HG03457 (cell line): ENCODE data around the gene PCDHB14.
"Not testable (repeated sequence)": the region's sequence is repeated elsewhere in the genome, so short reads cannot be mapped to it uniquely, and the experiment has no call there.

Source experiments
- ATAC-seq: cut with Tn5 transposase; IDR thresholded peaks from one replicate; pipeline ENCODE4 v1.9.1; 2021; ENCODE audit warnings: moderate number of reproducible peaks; ENCODE audit not compliant: unreplicated experiment

PCDHB14 gene

DNA sequence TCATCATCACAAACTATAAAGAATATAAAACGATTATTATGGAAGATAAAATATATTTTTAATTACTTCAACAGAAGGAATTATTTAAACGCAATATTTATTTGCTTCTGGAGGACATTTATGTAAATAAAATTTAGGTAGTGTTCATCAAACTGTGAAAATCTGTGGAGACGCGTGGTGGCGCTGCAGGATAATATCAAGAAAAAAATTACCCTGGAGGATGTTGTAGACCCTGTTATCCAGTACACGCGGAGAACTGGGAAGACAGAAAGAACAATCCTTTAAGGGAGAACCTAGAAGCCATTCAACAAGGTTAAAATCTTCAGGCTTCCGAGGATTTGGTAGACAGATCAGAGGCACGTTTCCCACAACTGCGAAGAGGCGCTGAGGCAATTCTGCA lies 14.7 kb upstream of the PCDHB14 start, which contains the start of gene PCDHB12:
TSS of gene PCDHB12 (plus strand) at position 242 of the 400 bp plus-strand sequence. CDS start 189 bp downstream, outside the sequence.
- ATAC-seq: no peak

DNA sequence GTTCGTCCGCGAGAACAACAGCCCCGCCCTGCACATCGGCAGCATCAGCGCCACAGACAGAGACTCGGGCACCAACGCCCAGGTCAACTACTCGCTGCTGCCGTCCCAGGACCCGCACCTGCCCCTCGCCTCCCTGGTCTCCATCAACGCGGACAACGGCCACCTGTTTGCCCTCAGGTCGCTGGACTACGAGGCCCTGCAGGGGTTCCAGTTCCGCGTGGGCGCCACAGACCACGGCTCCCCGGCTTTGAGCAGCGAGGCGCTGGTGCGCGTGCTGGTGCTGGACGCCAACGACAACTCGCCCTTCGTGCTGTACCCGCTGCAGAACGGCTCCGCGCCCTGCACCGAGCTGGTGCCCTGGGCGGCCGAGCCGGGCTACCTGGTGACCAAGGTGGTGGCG lies 12.9 kb upstream of the PCDHB14 start:
- not testable (repeated sequence) for ATAC-seq

DNA sequence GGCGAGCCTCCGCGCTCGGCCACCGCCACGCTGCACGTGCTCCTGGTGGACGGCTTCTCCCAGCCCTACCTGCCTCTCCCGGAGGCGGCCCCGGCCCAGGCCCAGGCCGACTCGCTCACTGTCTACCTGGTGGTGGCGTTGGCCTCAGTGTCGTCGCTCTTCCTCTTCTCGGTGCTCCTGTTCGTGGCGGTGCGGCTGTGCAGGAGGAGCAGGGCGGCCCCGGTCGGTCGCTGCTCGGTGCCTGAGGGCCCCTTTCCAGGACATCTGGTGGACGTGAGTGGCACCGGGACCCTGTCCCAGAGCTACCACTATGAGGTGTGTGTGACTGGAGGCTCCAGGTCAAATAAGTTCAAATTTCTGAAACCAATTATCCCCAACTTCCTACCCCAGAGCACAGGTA lies 12.3 kb upstream of the PCDHB14 start:
- ATAC-seq: not testable (repeated sequence)

DNA sequence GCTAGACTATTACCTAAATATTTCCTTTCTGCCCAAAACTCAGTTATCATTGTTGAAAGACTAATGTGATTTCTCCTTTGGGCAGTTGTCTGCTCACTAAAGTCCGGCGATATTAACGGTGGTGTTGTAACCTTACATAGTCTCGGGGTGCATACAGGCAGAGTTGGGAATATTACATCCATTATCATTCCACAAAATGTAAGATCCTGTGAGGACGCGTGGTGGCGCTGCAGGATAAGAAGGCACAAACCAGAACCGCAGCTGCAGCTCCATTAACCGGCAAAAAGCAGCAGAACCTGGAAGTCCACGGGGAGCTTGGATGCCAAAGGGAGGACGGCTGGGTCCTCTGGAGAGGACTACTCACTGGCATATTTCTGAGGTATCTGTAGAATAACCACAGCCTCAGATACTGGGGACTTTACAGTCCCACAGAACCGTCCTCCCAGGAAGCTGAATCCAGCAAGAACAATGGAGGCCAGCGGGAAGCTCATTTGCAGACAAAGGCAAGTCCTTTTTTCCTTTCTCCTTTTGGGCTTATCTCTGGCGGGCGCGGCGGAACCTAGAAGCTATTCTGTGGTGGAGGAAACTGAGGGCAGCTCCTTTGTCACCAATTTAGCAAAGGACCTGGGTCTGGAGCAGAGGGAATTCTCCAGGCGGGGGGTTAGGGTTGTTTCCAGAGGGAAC lies 9.3 kb upstream of the PCDHB14 start, which contains the start of gene PCDHB13:
TSS of gene PCDHB13 (plus strand) at position 264 of the 684 bp plus-strand sequence. CDS start at position 469, 205 bp downstream.
- ATAC-seq: not testable (repeated sequence)

DNA sequence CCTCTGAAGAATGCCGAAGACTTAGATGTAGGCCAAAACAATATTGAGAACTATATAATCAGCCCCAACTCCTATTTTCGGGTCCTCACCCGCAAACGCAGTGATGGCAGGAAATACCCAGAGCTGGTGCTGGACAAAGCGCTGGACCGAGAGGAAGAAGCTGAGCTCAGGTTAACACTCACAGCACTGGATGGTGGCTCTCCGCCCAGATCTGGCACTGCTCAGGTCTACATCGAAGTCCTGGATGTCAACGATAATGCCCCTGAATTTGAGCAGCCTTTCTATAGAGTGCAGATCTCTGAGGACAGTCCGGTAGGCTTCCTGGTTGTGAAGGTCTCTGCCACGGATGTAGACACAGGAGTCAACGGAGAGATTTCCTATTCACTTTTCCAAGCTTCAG lies 8.6 kb upstream of the PCDHB14 start:
- not testable (repeated sequence) for ATAC-seq

DNA sequence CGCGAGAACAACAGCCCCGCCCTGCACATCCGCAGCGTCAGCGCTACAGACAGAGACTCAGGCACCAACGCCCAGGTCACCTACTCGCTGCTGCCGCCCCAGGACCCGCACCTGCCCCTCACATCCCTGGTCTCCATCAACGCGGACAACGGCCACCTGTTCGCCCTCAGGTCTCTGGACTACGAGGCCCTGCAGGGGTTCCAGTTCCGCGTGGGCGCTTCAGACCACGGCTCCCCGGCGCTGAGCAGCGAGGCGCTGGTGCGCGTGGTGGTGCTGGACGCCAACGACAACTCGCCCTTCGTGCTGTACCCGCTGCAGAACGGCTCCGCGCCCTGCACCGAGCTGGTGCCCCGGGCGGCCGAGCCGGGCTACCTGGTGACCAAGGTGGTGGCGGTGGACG lies 7.6 kb upstream of the PCDHB14 start:
- ATAC-seq: not testable (repeated sequence)

DNA sequence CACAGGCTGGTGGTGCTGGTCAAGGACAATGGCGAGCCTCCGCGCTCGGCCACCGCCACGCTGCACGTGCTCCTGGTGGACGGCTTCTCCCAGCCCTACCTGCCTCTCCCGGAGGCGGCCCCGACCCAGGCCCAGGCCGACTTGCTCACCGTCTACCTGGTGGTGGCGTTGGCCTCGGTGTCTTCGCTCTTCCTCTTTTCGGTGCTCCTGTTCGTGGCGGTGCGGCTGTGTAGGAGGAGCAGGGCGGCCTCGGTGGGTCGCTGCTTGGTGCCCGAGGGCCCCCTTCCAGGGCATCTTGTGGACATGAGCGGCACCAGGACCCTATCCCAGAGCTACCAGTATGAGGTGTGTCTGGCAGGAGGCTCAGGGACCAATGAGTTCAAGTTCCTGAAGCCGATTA lies 7.1 kb upstream of the PCDHB14 start:
- not testable (repeated sequence) for ATAC-seq

DNA sequence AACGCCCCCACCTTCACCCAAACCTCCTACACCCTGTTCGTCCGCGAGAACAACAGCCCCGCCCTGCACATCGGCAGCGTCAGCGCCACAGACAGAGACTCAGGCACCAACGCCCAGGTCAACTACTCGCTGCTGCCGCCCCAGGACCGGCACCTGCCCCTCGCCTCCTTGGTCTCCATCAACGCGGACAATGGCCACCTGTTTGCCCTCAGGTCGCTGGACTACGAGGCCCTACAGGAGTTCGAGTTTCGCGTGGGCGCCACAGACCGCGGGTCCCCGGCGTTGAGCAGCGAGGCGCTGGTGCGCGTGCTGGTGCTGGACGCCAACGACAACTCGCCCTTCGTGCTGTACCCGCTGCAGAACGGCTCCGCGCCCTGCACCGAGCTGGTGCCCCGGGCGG lies 1.7 kb downstream of the PCDHB14 start:
- ATAC-seq: not testable (repeated sequence)

DNA sequence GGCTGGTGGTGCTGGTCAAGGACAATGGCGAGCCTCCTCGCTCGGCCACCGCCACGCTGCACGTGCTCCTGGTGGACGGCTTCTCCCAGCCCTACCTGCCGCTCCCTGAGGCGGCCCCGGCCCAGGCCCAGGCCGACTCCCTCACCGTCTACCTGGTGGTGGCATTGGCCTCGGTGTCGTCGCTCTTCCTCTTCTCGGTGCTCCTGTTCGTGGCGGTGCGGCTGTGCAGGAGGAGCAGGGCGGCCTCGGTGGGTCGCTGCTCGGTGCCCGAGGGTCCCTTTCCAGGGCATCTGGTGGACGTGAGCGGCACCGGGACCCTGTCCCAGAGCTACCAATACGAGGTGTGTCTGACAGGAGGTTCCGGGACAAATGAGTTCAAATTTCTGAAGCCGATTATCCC lies 2.3 kb downstream of the PCDHB14 start:
- not testable (repeated sequence) for ATAC-seq

DNA sequence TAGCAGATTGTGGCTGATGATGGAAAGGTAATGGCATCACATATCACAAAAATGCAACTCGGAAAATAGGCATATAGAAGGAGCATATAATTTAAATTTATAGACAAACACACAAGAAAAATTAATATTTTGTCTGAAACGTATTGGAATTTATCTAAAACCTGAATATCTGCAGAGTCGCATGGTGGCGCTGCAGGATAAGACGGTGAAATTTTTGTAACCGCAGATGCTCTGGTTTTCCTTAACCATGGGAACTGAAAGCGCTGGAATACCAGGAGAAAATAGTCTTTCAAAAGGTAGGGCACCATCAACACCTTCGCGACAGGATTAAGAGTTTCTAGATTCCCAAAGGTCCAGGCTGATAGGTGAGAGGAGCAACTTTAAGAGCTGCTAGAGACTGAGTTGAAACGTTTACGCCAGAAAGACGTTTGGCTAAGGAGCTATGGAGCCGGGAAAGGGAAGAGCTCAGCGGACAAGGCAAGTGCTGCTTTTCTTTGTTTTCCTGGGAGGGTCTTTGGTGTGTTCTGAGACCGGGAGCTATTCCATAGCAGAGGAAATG lies 11.0 kb downstream of the PCDHB14 start:
- no peak for ATAC-seq

DNA sequence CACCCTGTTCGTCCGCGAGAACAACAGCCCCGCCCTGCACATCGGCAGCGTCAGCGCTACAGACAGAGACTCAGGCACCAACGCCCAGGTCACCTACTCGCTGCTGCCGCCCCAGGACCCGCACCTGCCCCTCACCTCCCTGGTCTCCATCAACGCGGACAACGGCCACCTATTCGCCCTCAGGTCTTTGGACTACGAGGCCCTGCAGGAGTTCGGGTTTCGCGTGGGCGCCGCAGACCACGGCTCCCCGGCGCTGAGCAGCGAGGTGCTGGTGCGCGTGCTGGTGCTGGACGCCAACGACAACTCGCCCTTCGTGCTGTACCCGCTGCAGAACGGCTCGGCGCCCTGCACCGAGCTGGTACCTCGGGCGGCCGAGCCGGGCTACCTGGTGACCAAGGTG lies 12.8 kb downstream of the PCDHB14 start:
- ATAC-seq: not testable (repeated sequence)

DNA sequence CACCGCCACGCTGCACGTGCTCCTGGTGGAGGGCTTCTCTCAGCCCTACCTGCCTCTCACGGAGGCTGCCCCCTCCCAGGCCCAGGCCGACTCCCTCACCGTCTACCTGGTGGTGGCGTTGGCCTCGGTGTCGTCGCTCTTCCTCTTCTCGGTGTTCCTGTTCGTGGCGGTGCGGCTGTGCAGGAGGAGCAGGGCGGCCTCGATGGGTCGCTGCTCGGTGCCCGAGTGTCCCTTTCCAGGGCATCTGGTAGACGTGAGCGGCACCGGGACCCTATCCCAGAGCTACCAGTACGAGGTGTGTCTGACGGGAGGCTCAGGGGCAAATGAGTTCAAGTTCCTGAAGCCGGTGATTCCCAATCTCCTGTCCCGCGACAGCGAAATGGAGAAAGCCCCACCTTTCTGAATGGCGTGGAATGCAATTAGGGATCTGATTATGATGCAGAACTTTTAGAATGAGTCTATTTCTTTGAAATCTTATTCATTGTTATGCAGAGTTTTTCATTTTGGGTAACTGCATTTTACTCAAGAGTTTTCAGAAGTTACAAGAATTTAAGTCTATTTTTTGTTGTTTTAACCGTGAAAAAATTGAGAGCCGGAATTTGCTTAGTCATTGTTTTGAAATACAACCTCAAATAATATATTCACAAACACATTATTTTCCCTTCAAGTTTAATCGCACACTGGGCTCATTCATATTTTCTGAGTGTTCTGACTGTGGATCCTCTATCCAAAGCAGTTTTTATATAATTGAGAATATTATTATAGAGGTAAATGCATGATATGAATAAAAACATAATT lies 13.6 kb downstream of the PCDHB14 start:
- no peak for ATAC-seq

DNA sequence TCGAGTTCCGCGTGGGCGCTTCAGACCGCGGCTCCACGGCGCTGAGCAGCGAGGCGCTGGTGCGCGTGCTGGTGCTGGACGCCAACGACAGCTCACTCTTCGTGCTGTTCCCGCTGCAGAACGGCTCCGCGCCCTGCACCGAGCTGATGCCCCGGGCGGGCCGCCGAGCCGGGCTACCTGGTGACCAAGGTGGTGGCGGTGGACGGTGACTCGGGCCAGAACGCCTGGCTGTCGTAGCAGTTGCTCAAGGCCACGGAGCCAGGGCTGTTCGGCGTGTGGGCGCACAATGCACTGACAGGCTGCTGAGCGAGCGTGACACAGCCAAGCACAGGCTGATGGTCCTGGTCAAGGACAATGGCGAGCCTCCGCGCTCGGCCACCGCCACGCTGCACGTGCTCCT lies 18.4 kb downstream of the PCDHB14 start:
- ATAC-seq: no peak

DNA sequence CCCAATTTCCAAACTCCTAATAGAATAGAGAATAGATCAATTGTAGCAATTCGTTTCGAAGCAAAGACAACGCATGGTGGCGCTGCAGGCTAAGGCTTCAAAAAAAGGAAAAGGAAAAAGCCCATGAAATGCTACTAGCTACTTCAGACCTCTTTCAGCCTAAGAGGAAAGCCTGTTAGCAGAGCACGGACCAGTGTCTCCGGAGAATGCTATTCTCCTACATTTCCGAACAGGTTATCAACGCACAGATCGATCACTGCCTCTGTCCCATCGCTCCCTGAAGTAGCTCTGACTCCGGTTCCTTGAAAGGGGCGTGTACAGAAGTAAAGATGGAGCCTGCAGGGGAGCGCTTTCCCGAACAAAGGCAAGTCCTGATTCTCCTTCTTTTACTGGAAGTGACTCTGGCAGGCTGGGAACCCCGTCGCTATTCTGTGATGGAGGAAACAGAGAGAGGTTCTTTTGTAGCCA lies 22.1 kb downstream of the PCDHB14 start, which contains the start of gene PCDHB15:
TSS of gene PCDHB15 (plus strand) at position 146 of the 468 bp plus-strand sequence. CDS start at position 330, 184 bp downstream.
- ATAC-seq: no peak

DNA sequence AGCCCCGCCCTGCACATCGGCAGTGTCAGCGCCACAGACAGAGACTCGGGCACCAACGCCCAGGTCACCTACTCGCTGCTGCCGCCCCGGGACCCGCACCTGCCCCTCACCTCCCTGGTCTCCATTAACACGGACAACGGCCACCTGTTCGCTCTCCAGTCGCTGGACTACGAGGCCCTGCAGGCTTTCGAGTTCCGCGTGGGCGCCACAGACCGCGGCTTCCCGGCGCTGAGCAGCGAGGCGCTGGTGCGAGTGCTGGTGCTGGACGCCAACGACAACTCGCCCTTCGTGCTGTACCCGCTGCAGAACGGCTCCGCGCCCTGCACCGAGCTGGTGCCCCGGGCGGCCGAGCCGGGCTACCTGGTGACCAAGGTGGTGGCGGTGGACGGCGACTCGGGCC lies 23.8 kb downstream of the PCDHB14 start:
- not testable (repeated sequence) for ATAC-seq

DNA sequence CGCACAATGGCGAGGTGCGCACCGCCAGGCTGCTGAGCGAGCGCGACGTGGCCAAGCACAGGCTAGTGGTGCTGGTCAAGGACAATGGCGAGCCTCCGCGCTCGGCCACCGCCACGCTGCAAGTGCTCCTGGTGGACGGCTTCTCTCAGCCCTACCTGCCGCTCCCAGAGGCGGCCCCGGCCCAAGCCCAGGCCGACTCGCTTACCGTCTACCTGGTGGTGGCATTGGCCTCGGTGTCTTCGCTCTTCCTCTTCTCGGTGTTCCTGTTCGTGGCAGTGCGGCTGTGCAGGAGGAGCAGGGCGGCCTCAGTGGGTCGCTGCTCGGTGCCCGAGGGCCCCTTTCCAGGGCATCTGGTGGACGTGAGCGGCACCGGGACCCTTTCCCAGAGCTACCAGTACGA lies 24.3 kb downstream of the PCDHB14 start:
- not testable (repeated sequence) for ATAC-seq

DNA sequence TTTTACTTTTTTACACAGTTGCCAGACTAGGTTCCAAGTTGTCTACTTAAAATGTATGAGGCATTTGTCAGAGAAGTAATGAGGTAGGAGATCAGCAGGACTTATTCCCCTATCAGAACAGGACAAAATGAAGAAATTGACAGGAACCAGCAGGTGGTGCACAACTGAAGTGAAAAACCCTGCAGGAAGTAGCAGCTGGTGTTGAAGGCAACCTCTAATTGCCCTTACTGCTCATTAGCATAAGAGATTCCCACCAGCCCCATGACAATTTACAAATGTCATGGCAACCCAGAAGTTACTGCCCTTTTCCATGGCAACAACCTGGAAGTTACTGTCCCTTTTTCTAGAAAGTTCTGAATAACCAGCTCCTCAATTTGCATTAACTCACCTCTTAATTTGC lies 27.4 kb downstream of the PCDHB14 start:
- ATAC-seq: no peak

DNA sequence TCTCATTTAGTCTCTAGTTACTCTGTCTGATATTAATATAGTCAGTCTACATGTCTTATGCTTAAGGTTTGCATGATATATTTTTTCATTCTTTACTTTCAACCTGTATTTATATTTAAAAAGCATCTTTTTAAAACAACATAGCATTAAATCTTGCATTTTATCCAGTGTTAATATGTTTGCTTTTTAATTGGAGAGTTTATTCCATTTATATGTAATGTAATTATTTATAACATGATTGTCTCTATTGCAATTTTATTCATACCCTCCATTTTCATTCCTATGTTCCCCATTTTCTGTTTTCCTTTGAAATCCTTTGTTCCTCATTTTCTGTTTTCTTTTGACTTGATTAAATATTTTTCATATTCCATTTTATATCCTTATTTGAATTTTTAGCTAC lies 35.3 kb downstream of the PCDHB14 start:
- no peak for ATAC-seq

DNA sequence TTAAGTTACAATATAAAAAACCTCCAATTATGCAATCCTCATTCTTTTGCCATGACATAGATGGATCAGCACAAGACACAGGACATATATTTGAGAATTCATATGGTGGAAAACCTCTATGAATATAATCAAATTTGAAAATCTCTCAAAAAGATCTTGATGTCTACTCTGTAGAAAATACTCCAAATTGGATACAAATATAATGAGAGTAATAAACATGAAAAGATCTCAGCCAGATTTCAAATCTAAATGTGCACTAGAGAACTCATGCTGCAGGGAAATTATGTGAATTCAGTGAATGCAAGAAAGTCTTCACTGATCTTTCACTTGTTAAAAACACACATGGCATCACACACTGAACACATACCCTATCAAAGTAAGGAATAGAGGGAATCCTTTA lies 35.8 kb downstream of the PCDHB14 start:
- no peak for ATAC-seq

DNA sequence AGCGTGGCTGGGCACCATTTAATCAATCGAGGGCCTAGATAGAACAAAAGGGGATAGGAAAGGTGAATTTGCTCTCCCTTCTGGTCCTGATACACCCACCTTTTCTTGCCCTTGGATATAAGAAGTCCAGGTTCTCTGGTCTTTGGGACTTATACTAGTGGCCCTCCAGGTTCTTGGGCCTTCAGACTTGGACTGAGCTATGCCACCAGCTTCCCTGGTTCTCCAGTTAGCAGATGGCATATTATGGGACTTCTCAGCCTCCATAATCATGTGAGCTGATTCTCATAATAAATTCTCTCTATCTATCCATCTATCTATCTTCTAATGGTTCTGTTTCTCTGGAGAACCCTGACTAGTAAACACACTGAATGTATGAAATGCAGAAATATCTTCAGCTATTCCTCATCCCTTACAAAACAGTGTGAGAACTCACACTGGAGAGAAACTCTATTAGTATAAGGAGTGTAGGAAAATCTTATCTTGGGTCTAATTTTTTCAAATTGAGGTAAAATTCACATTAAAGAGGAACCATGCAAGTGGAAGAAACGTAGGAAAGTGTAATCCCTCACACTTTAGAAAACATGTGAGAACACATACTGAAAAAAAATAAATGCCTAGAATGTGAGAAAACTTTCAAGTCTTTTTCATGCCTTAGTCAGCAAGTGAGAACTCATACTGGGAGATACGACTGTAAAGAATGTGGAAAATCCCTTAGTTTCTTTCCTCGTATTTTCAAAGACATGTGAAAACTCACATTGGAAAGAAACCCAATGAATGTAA lies 37.5 kb downstream of the PCDHB14 start:
- no peak for ATAC-seq

DNA sequence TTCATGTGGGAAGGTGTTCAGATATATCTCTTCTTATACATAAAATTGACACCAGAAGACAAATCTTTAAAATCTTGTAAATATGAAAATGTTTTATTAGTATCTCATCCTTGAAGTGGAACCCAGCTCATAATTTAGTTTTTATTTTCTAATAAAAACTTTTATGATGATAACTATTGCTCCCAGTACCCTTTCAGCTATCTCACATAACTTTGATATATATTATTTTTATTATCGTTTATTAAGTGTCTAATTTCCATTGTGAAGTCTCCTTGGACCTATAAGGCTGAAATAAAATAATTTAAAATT lies 38.0 kb downstream of the PCDHB14 start:
- ATAC-seq: no peak
